HG03103 (cell line): ENCODE data around the gene SPHKAP.
"Not testable (repeated sequence)": the region's sequence is repeated elsewhere in the genome, so short reads cannot be mapped to it uniquely, and the experiment has no call there.

ENCODE experiments used
- ATAC-seq: cut with Tn5 transposase; IDR thresholded peaks from one replicate; pipeline ENCODE4 v1.9.1; 2021; ENCODE audit warnings: low read depth; ENCODE audit not compliant: unreplicated experiment

SPHKAP gene

DNA sequence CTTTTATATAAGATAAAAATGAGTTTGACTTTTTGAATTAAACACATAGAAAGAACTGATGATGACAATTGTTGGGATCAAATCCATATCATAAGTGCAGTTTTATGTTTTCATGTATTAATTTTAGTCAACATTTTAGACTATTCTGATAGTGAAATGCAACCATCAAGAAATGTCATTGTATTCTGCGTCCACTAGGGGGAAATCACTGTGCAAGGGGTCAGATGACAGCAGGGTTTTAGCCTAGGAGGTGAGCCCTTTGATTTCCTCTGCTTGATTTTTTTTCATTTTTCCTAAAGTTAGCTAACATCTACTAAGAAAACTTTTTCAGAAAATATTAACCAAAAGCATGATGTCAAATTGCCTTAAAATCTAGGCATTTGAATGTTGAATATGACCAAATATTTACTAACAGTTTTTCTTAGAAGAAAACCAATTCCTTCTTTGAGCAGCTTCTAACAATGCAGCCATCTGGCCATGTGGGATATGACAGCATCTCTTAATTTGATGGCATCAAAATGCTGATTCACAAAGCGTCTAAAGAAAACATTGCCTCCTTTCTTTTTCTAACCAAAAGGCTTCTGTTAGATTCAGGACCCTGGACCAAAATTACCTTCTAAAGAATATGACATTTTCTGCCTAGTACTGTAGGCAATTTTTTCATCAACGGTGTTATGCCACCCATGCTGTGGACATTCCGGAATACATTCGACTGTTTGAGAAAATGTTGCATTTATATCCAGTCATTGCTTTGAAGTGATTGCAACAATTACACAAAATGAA lies 141.5 kb downstream of the SPHKAP start:
- ATAC-seq = peak; percentile 87

- ATAC-seq = no peak
Measured at GRCh38 chr2:228038967-228039366, 142.5 kb downstream of the SPHKAP start.

DNA sequence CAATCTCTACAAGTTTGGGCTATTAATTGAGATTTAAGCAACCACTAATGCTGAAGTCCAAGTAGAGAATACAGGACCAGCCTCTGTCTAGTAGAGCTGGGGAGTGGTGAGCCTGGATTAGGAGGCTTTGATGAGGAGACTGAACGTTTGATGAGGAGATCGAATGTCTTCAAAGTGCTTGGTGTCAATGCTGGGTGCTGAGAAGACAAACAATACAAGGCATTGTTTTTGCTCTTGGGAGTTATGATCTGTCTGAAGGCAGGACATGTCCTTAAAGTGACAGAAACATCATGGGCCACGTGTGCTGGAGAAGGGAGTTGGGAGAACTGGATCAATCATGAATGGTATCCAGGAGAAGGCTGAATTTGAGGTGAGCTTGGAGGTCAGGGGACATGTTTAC lies 143.6 kb downstream of the SPHKAP start:
- no peak for ATAC-seq

DNA sequence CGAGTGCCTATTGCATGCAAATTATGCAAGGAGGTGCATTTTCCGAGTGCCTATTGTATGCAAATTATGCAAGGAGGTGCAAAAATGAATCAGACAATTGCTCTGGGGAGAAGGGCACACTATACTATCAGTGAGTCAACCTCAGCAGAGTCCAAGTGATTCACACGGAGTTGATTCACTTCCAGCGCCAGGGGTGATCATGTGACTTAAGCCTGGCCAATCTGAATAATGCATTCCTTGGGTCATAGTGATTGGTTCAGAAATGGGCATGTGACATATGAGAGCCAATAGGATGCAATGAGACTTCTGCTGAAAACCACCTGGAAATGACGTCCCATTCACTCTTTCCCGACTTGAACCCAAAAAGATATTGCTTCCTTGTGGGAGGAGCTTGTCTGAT lies 157.9 kb downstream of the SPHKAP start:
- no peak for ATAC-seq

GRCh38 chr2:228018311-228018710 lies 163.2 kb downstream of the SPHKAP start:
- no peak for ATAC-seq

DNA sequence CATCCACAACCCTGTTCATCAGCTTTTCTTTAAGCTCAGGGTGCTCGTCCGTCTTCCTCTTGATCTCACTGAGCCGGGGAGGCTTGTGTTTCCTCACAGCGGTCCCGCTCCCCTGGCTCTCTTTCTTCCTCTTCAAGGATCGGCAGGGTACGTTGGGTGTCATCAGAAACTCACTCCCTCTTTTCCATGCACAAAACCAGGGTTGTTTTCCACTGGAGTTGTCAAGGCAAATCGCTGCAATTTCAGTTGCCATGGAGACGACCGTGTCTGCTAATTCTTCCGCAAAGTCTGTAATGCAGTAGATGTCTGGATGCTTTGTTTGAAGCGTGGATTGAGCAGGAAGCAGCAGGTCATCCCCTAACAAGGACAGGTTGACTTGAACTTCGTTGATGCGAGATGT lies 163.7 kb downstream of the SPHKAP start:
- ATAC-seq = no peak

- peak; percentile 52 for ATAC-seq
Measured at GRCh38 chr2:228016402-228016801, 165.1 kb downstream of the SPHKAP start.

DNA sequence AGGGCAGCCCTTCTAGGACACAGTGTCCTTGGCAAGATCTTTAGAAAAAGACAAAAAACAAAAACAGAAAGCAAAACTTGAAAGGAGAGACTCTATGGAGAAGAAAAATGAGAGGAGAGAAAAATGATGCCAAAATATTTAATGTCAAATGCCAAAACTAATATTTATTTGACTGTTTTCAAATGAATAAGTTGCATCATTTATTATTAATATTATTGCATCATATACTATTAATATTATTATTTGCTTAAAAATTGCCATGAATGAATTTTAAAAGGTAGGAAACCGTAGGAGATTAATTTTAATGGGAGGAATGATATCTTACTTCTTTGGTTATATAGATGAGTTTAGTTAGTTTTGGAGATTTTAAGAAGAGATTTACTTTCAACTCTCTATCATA lies 165.7 kb downstream of the SPHKAP start:
- ATAC-seq = no peak

- no peak for ATAC-seq
Measured at GRCh38 chr2:227996366-227996765, 185.1 kb downstream of the SPHKAP start.

GRCh38 chr2:227990937-227991336 lies 190.6 kb downstream of the SPHKAP start:
- ATAC-seq = no peak

DNA sequence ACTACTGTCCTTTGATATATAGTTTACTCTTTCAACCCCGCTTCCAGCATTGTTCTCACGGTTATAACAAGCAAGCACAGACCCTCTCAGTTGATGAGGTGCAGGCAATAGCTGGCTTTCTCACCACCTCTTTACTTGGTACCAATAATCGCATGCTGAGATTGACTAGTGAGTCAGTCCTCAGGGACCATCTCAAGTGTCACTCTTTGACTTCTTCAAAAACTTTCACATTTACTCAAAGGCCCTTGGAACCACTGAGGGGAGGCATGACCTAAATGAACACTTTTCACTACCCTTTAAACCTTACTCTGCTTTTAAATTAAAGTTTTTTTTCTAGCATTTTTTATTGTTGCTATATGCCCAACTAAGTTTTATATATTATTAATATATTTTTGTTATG lies 208.2 kb downstream of the SPHKAP start:
- ATAC-seq = no peak

GRCh38 chr2:227971619-227972230 lies 209.8 kb downstream of the SPHKAP start:
- ATAC-seq = no peak

DNA sequence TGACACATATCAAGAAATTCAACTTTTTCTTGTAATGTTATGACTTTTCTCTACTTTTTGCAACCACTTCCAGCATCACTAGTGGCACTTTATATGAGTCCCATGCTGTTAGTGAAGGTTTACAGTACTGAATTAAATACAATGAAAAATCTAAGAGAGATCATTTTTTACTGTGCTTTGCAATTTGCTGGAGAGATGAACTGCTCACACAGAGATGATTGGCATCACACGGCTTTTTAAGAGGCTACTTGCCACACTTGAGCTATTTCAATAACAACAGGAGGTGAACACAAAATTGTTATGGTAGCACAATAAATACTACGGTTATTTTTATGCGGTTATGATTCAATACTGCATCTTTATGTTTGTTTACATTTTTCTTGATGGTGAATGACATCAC lies 221.2 kb downstream of the SPHKAP start:
- ATAC-seq = no peak

GRCh38 chr2:227942965-227943364 lies 238.5 kb downstream of the SPHKAP start:
- no peak for ATAC-seq

GRCh38 chr2:227942021-227942420 lies 239.5 kb downstream of the SPHKAP start:
- peak; percentile 80 for ATAC-seq

- peak; percentile 66 for ATAC-seq
Measured at GRCh38 chr2:227939271-227940027, 242.0 kb downstream of the SPHKAP start.

- ATAC-seq = not testable (repeated sequence)
Measured at GRCh38 chr2:227936249-227936648, 245.2 kb downstream of the SPHKAP start.

DNA sequence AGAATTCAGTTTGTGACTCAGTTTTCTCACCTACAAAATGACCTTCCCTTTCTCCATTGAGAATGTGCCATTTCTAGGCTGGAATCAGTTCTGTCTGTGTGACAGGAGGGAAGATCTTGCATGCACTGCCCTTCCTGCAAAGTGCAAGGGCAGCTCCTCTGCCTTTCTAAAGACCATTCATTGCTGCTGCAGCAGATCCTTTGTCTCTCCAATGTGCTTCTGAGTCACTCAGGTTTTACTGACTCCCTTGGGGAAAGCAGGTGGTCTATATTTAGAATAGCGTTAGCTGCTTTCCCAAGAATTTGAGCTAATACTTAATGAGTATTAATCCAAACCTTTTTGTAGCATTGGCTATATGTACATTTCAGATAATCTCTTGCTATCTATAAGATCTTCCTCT lies 247.6 kb downstream of the SPHKAP start:
- ATAC-seq = no peak

DNA sequence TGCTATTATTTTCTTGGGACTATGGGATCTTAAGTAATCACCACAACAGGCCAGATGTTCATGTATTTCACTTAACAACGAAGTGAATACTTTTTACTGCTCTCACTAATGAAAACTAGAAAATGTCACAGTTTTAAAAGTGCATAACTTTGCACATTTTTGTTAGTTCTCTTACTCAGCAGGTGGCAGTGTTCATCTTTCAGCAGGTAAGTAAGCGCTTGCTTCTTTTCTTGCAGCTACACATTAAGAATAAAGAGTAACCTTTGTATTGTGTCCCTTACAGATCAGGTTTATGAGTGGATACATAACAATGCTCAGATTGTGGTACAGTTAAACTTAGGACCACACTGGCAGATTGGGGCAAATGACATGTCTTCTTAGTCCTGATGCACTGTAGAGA lies 249.1 kb downstream of the SPHKAP start:
- ATAC-seq = no peak

GRCh38 chr2:227932001-227932400 lies 249.5 kb downstream of the SPHKAP start:
- ATAC-seq = no peak
